Prostate gland (tissue), 2 donors: ENCODE results near the gene ACER3.

Experiments used
- CTCF ChIP-seq, 4 experiments: fragments of 200-600 bp in 2 of 4; fragments of 450-650 bp in 2 of 4; sonication (generic) in 2 of 4; IDR thresholded peaks; 1 replicate in 3 of 4; 2 replicates in 1 of 4; pipeline ENCODE4 v1.5.1; 2016 to 2019; ENCODE audit warnings: antibody characterized with exemption in 4 of 4, mild to moderate bottlenecking in 2 of 4, moderate library complexity in 2 of 4
- POLR2A ChIP-seq: fragments of 450-650 bp; IDR thresholded peaks from one replicate; pipeline ENCODE4 v1.6.1; 2016; ENCODE audit warnings: antibody characterized with exemption, mild to moderate bottlenecking
- POLR2AphosphoS5 ChIP-seq: sonication (generic); formaldehyde crosslinking; IDR thresholded peaks from one replicate; pipeline ENCODE4 v1.6.1; 2017; ENCODE audit warnings: antibody characterized with exemption

- TF ChIP-seq POLR2A (no peak), CTCF (IDR thresholded peaks at IDR 0.05) (peak in 2 of 4 experiments; percentile 42 to 44), POLR2AphosphoS5 (peak; percentile 58)
Measured at GRCh38 chr11:77073328-77074001, 212.7 kb downstream of the ACER3 start.
